Activated T-cell treated with anti-CD3 and anti-CD28 coated beads, Interleukin-2, amount 50 U/mL, for 48 hours (primary cell): ENCODE measurements around the gene RILPL2.
"Not testable (repeated sequence)": the region's sequence is repeated elsewhere in the genome, so short reads cannot be mapped to it uniquely, and the experiment has no call there.

Experiments used
- DNase-seq, 2 experiments: peaks; one replicate each; pipeline ENCODE4 v3.0.0-alpha.2; 2020

The RILPL2 gene

DNA sequence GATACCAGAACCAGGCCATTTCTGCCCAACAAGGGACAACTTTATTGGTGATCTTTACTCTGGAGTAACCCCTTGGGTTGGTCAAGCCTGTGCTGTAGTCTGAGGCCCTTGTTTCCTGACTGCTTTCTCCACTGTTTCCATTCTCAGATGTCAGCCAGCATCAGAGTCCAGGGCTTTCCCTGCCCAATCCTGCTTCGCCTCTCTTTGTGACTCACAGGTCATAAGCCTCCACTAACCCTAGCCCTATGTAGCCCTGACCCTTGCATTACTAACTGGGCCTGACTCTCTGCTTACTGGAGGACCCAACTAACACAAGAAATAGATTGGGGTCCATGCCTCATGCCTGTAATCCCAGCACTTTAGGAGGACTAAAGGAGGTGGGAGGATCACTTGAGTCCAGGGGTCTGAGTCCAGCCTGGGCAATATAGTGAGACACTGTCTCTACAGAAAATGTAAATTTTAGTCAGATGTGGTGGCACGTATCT is 12.8 kb upstream of the RILPL2 start:
- DNase-seq = no peak

- no peak for DNase-seq
Measured at GRCh38 chr12:123446333-123446713, 9.8 kb upstream of the RILPL2 start.

- no peak for DNase-seq
Measured at GRCh38 chr12:123445388-123446332, 9.2 kb upstream of the RILPL2 start.

- DNase-seq = no peak
Measured at GRCh38 chr12:123444092-123445026, 7.9 kb upstream of the RILPL2 start.

GRCh38 chr12:123442774-123443173 is 6.3 kb upstream of the RILPL2 start:
- DNase-seq = no peak

DNA sequence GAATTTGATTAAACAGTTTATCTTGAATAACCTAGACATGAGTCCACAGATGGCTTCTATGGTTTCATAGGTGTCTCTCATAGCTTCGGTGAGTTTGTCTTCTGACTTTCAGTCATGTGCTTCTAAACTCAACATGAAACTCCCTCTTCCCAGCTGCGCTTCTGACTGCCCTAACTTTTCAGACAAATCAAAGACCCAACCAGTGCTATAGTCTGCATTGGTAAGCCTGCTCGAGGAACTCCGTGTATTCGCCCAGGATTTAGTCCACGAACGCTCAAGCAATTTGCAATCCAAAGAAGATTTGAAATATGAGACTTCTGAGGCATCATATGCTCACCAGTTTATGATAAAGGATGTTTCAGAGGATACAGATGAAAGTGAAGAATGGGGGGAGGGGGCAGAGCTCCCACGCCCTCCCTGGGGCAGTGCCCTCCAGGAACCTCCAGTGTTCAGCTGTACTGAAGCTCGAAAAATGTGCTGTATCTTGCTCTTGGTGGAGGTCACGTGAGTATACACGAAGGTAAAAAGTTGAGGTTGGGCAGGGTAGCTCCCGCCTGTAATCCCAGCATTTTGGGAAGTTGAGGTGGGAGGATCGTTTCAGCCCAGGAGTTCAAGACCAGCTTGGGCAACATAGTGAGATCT is 5.2 kb upstream of the RILPL2 start:
- DNase-seq = no peak

DNA sequence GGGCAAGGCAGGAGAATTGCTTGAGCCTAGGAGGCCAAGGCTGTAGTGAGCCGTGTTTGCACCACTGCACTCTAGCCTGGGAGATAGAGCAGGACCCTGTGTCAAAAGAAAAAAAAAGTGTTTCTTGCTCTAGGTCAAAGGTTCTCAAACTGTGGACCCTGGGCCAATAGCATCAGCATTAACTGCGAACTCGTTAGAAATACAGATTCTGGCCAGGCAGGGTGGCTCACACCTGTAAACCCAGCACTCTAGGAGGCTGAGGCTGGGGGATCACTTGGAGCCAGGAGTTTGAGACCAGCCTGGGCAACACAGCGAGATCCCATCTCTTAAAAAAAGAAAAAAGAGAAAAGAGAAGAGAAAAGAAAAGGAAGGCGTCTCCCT is 858 bp downstream of the RILPL2 start:
- no peak for DNase-seq

GRCh38 chr12:123433615-123434014 is 2.9 kb downstream of the RILPL2 start:
- DNase-seq = no peak

- DNase-seq = peak in 1 of 2 experiments; percentile 49
Measured at GRCh38 chr12:123431951-123432817, 4.3 kb downstream of the RILPL2 start.

DNA sequence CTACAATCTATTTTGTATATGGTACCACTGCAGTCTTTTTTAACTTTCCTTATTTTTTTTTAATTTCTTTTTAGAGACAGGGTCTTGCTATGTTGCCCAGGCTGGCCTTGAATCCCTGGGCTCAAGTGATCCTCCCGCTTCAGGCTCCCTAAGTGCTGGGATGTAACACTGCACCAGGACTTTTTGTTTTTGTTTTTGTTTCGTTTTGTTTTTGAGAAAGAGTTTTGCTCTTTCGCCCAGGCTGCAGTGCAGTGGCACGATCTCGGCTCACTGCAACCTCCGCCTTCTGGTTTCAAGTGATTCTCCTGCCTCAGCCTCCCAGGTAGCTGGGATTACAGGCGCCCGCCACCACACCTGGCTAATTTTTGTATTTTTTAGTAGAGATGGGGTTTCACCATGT is 7.4 kb downstream of the RILPL2 start:
- not testable (repeated sequence) for DNase-seq

DNA sequence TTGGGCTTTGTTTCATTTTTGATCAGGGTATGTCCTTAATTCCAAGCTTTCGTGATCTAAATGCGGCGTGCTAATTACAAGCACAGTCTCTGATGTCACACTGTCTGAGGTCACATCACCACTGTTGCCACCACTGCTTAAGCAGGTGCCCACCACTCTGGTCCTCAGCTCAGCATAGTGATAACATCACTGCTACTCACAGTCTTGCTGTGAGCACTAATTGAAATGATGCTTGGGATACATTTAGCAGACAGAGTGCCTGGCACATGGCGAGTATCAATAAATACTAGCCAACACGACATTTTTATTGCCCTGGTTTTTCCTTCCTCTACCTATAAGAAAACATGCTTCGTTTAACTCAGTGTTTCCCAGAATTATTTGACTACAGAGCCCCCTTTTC is 7.9 kb downstream of the RILPL2 start:
- no peak for DNase-seq

- peak; percentile 29 to 35 for DNase-seq
Measured at GRCh38 chr12:123427036-123427769, 9.3 kb downstream of the RILPL2 start.

- DNase-seq = no peak
Measured at GRCh38 chr12:123421314-123421713, 15.2 kb downstream of the RILPL2 start.

- no peak for DNase-seq
Measured at GRCh38 chr12:123410041-123410412, 26.5 kb downstream of the RILPL2 start.

DNA sequence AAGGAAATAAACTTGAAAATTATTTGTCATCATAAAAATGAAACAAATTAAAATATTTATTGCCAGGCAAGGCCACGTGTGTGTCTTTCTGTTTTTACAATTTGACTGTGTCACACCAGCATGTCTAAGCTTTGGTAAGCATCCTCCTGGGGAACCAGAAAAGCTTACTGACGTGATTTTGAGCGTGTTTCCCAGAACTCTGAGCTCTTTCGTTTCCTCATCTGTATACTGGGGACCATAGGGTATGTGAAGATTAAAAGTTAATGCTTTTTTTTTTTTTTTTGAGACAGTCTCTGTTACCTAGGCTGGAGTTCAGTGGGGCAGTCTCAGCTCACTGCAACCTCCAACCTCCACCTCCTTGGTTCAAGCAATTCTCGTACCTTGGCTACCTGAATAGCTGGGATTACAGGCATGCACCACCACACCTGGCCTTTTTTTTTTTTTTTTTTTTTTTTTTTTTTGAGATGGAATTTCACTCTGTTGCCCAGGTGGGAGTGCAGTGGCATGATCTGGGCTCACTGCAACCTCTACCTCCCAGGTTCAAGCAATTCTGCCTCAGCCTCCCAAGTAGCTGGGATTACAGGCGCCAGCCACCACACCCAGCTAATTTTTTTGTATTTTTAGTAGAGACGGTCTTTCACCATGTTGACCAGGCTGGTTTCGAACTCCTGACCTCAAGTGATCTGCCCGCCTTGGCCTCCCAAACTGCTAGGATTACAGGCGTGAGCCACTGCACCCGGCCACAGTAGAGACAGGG is 27.0 kb downstream of the RILPL2 start:
- not testable (repeated sequence) for DNase-seq

GRCh38 chr12:123408619-123409018 is 27.9 kb downstream of the RILPL2 start:
- DNase-seq = not testable (repeated sequence)

DNA sequence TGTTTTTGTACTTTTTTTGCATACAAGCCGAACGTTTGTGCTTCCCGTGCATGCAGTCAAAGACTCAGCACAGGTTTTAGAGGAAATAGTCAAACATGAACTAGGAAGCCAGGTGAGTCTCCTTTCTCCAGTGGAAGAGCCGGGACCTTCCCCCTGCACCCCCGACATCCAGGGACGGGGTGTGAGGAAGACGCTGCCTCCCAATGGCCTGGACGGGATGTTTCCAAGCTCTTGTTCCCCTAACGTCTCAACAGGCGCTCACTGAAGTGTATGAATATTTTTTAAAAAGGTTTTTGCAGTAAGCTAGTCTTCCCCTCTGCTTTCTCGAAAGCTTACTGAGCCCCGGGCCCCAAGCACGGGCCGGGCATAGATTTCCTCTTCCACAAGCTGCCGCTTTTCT is 28.6 kb downstream of the RILPL2 start:
- not testable (repeated sequence) for DNase-seq

DNA sequence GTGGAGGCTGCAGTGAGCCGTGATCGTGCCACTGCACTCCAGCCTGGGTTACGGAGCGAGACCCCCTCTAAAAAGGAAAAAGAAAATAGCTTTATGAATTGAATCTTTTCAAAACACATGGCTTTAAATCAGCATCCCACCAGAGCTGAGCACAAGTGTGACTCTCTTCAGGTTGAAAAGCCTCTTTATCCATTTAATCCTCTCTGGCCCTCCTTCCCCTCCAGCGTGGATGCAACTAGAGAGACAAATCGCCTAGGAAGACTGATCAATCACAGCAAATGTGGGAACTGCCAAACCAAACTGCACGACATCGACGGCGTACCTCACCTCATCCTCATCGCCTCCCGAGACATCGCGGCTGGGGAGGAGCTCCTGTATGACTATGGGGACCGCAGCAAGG is 29.2 kb downstream of the RILPL2 start:
- not testable (repeated sequence) for DNase-seq

GRCh38 chr12:123404581-123404980 is 31.9 kb downstream of the RILPL2 start:
- DNase-seq = no peak
